Measurements from ENCODE around the gene ZNF219.

DNA sequence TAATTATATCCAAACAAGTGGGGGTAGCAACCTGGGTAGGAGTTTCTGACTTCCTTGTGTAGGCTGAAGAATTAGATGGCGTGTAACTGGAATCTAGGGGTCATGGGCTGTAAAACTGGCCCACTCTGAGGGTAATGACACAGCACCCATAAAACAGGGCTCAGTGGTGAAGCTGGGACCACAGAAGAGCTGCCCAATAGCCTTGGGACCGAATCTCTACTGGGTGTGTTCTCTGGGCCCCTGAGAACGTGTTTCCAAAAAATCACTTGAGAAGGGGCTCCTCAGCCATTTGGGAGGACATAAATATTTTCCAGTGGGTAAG, 37.1 kb downstream of the ZNF219 start:
- TF ChIP-seq, protein P1, sequence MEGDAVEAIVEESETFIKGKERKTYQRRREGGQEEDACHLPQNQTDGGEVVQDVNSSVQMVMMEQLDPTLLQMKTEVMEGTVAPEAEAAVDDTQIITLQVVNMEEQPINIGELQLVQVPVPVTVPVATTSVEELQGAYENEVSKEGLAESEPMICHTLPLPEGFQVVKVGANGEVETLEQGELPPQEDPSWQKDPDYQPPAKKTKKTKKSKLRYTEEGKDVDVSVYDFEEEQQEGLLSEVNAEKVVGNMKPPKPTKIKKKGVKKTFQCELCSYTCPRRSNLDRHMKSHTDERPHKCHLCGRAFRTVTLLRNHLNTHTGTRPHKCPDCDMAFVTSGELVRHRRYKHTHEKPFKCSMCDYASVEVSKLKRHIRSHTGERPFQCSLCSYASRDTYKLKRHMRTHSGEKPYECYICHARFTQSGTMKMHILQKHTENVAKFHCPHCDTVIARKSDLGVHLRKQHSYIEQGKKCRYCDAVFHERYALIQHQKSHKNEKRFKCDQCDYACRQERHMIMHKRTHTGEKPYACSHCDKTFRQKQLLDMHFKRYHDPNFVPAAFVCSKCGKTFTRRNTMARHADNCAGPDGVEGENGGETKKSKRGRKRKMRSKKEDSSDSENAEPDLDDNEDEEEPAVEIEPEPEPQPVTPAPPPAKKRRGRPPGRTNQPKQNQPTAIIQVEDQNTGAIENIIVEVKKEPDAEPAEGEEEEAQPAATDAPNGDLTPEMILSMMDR (IDR thresholded peaks at IDR 0.05), result no peak
- TF ChIP-seq EP300 (IDR thresholded peaks at IDR 0.05), result no peak
